Measurements from ENCODE around the gene ADNP2.
"Not testable (repeated sequence)": the region's sequence is repeated elsewhere in the genome, so short reads cannot be mapped to it uniquely, and the experiment has no call there.

Gene ADNP2

DNA sequence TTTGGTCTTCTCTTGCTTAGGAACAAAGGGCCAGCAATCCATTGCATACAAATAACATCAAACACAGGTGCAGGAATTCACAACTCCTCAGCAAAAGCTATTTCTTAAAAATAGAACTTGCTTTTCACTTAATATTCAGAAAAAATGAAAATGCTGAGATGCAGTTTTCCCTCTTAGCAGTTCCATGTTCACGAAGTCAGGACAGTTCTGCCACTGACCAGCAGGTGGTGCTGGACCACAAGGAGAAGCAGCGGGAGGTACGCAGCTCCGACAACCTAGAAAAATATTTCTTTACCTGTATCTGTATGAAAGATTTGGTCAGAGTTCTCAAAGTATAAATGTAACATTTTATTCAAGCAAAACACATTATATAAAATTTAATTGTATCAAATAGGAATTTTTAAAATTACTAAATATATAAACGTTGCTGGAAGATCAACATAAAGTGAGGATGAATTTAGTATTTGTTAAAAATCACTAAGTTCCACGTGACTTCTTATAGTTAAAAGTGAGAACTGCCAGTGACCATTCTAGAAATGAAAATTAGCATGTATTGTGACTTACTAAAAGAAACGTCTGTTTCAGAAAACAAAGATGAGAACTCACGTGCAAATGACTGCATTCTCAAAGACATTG, 48.8 kb downstream of the ADNP2 start:
- TF ChIP-seq, protein P1, sequence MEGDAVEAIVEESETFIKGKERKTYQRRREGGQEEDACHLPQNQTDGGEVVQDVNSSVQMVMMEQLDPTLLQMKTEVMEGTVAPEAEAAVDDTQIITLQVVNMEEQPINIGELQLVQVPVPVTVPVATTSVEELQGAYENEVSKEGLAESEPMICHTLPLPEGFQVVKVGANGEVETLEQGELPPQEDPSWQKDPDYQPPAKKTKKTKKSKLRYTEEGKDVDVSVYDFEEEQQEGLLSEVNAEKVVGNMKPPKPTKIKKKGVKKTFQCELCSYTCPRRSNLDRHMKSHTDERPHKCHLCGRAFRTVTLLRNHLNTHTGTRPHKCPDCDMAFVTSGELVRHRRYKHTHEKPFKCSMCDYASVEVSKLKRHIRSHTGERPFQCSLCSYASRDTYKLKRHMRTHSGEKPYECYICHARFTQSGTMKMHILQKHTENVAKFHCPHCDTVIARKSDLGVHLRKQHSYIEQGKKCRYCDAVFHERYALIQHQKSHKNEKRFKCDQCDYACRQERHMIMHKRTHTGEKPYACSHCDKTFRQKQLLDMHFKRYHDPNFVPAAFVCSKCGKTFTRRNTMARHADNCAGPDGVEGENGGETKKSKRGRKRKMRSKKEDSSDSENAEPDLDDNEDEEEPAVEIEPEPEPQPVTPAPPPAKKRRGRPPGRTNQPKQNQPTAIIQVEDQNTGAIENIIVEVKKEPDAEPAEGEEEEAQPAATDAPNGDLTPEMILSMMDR (IDR thresholded peaks at IDR 0.05; ENCODE audit: borderline replicate concordance, control extremely low read depth, extremely low read depth, insufficient read depth, missing control alignments), result peak; percentile 95
- peak; percentile 70 for DNase-seq (ENCODE audit: low spot score)
- in situ Hi-C loops (cut with MboI; ENCODE audit: low sequenced_read_pairs, unreplicated experiment), result no loop called here

DNA sequence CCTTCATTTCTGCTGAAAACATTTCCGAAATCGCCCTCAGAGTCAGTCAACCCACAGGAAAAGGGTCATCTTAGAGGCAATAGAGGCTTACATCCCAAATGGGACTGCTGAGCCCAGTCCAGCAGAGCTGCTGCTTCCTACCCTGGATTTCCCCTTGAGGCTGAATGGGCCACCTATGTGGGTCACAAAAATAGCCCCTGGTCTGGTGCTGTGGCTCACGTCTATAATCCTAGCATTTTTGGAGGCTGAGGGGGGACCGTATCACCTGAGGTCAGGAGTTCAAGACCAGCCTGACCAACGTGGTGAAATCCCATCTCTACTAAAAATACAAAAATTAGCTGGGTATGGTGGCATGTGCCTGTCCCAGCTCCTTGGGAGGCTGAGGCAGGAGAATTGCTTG, 49.3 kb downstream of the ADNP2 start:
- TF ChIP-seq, protein P1 (IDR thresholded peaks at IDR 0.05; ENCODE audit: borderline replicate concordance, control extremely low read depth, extremely low read depth, insufficient read depth, missing control alignments), result no peak

DNA sequence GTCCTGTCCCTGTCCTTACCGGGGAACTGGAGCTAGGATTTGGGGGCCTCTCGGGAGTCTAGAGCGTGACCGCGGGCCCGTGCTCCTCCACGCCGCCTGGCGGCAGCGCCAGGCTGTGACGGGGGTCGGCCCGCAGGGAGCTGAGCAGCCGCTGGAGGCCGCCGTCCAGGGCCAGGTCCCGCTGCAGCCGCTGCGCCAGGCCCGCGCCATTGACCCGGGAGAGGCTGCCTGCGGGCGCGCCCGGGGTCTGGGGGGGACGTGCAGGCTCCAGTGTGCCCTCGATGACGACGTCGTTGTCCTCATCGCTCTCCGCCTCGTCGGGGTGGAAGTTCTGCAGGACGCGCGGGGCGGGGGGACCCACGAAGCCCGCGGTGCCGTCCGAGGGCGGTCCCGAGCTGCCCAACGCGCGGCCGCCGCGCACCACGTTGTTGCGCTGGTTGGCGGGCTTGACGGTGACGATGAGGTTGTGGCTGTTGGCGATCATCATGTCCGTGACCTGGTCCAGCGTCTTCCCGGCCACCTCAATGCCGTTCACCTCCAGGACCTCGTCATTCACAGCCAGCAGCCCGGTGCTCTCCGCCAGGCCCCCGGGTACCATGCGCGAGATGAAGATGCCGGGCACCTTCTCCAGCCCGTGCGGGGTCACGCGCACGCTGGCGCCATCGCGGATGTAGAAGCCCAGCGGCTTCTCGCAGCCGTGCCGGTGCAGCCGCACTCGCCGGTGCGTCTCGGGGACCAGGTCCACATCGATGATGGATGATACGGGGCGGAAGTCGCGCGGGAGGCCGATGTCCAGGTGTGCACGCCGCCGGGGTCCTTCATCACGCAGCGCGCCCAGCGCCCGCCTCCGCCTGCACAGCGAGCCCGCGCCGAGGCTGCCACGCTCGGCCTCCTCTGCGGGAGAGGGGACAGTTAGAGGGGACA, 50.9 kb downstream of the ADNP2 start:
- DNase-seq (ENCODE audit: low spot score), result peak; percentile 81
- TF ChIP-seq, protein P1 (IDR thresholded peaks at IDR 0.05; ENCODE audit: borderline replicate concordance, control extremely low read depth, extremely low read depth, insufficient read depth, missing control alignments), result peak; percentile 97
- in situ Hi-C loops (cut with MboI; ENCODE audit: low sequenced_read_pairs, unreplicated experiment), result no loop called here

More for the DNA sequence above, 49.3 kb downstream of the ADNP2 start:
- DNase-seq (ENCODE audit: low spot score), result no peak
- in situ Hi-C loops (cut with MboI; ENCODE audit: low sequenced_read_pairs, unreplicated experiment), result no loop called here

DNA sequence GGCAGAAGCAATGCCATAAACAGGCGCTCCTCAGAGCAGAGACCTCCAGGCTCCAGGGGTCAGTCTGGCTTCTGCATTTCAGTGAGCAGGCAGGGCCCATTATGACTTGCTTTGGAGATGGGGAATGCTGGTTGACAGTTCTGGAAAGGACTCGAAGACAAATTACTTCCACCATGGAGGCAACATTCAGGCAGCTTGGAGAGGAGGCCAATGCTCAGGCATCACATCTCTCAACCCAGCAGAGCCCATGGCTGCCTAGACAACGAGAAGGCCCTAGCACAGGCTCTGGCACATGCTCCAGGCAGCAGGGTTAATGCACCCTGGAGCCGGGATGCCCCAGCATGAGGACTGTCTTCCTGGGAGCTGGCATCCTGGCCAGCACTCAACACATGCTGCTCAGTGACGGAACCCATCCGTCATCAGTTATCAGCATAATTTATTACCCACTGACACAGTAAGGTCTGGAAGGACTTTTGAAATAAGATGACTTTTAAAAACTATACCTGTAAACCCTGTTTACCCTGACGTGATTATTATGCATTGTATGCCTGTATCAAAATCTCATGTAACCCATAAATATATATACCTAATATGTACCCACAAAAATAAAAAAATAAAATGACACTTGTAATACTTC, 52.8 kb downstream of the ADNP2 start:
- no peak for DNase-seq (ENCODE audit: low spot score)
- in situ Hi-C loops (cut with MboI; ENCODE audit: low sequenced_read_pairs, unreplicated experiment), result no loop called here

DNA sequence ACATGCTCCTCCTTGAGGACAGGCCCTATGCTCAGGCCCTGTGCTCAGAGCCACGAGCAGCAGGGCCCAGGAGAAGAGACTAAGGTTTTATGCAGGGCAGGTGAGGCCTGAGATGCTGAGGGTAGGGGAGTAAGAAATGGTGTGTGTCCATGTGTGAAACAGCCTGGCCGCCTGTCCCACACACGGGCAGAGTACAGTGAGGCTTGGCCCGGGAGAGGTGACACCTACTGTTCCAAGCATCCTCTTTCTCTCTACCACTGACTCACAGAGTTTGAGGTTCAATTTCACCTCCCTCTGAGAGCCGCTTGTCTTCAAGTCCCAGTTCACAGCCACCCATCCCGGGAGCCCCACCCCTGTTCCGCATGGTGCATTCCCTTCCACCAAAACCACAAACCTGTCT, 54.1 kb downstream of the ADNP2 start:
- no peak for DNase-seq (ENCODE audit: low spot score)
- in situ Hi-C loops (cut with MboI; ENCODE audit: low sequenced_read_pairs, unreplicated experiment), result no loop called here
- TF ChIP-seq, protein P1 (IDR thresholded peaks at IDR 0.05; ENCODE audit: borderline replicate concordance, control extremely low read depth, extremely low read depth, insufficient read depth, missing control alignments), result no peak

More for the DNA sequence above, 52.8 kb downstream of the ADNP2 start:
- TF ChIP-seq, protein P1 (IDR thresholded peaks at IDR 0.05; ENCODE audit: borderline replicate concordance, control extremely low read depth, extremely low read depth, insufficient read depth, missing control alignments), result no peak

DNA sequence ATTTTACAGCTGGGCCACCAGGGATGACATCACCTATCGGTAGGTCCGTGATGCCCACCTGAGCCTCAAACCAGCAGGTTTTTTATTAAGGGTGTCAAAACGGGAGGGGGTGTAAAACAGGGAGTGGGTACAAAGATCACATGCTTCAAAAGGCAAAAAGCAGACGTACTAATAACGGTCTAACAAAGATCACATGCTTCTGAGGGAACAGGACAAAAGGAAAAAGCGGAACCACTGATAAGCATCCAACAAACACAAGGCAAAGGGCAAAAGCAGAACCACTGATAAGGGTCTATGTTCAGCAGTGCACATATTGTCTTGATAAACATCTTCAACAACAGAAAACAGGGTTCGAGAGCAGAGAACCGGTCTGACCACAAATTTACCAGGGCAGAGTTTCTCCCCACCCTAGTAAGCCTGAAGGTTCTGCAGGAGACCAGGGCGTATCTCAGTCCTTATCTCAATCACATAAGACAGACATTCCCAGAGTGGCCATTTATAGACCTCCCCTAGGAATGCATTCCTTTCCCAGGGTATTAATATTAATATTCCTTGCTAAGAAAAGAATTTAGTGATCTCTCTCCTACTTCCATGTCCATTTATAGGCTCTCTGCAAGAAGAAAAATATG, 55.8 kb downstream of the ADNP2 start:
- DNase-seq (ENCODE audit: low spot score); in situ Hi-C loops (cut with MboI; ENCODE audit: low sequenced_read_pairs, unreplicated experiment): not testable (repeated sequence)
